Measurements from ENCODE around the gene RAD51B.

The RAD51B gene

GRCh38 chr14:68607081-68607866 lies 787.7 kb downstream of the RAD51B start:
- Histone ChIP-seq H3K4me1 (ENCODE audit: control insufficient read depth, insufficient read depth, low read length) (peaks cover 9% of the 10 kb centered on the region), H3K4me3 (ENCODE audit: low read depth, low read length) (no peak overlapping the region), H3K9me3 (ENCODE audit: control insufficient read depth, insufficient read depth, low read depth, low read length) (no peaks in the 10 kb centered on the region), H3K36me3 (ENCODE audit: control insufficient read depth in 2 of 2, insufficient read depth in 1 of 2, low read length in 2 of 2) (no peaks in the 10 kb centered on the region), H3K27ac (ENCODE audit: extremely low read depth, low read depth, low read length) (peak overlapping the region; percentile 40)
- no peak for TF ChIP-seq ZBTB1 (tag by site-specific recombination; IDR thresholded peaks at IDR 0.05)
- no peak for TF ChIP-seq ZSCAN16 (tag by site-specific recombination; IDR thresholded peaks at IDR 0.05)
- no peak for TF ChIP-seq ZNF157 (tag by site-specific recombination; IDR thresholded peaks at IDR 0.05)
- TF ChIP-seq TRIM28 (IDR thresholded peaks at IDR 0.05; ENCODE audit: borderline replicate concordance, low read length) = 0 out of 2 replicates have a peak, but pooled peaks have one; percentile 52
- peak; percentile 44; the same call in 1 of the 2 replicates for TF ChIP-seq EGR2 (tag by site-specific recombination; IDR thresholded peaks at IDR 0.05; ENCODE audit: low read depth)
- TF ChIP-seq ZFHX2 (tag by site-specific recombination; conservative IDR thresholded peaks at IDR 0.05) = peak; percentile 47; the same call in 1 of the 2 replicates
- ChIA-PET CTCF (no interaction called here), POLR2A (no interaction called here)

- Histone ChIP-seq H3K9me3 (ENCODE audit: control insufficient read depth, insufficient read depth, low read depth, low read length) (no peaks in the 10 kb centered on the region), H3K4me3 (ENCODE audit: low read depth, low read length) (no peak overlapping the region), H3K27ac (ENCODE audit: extremely low read depth, low read depth, low read length) (peak overlapping the region; percentile 40; the same call in 1 of the 2 replicates), H3K4me1 (ENCODE audit: control insufficient read depth, insufficient read depth, low read length) (peaks cover 9% of the 10 kb centered on the region), H3K36me3 (ENCODE audit: control insufficient read depth in 2 of 2, insufficient read depth in 1 of 2, low read length in 2 of 2) (no peaks in the 10 kb centered on the region)
- ChIA-PET POLR2A (no interaction called here), CTCF (interaction anchor here (0.6 to 0.7 kb wide), 2 partner anchors 402 to 662 kb away, joined by 3 to 5 read pairs; no protein-coding TSS in a partner anchor)
- peak; percentile 78 for TF ChIP-seq ZIC2 (tag by site-specific recombination; IDR thresholded peaks at IDR 0.05)
- no peak for TF ChIP-seq ZNF423 (tag by site-specific recombination; IDR thresholded peaks at IDR 0.05)
Measured at GRCh38 chr14:68607867-68608573, 788.4 kb downstream of the RAD51B start.

GRCh38 chr14:68608574-68608962 lies 789.0 kb downstream of the RAD51B start:
- TF ChIP-seq ZNF768 (tag by site-specific recombination; IDR thresholded peaks at IDR 0.05) (no peak), ZSCAN30 (tag by site-specific recombination; IDR thresholded peaks at IDR 0.05) (no peak), INSM2 (tag by site-specific recombination; IDR thresholded peaks at IDR 0.05) (no peak), ZNF302 (tag by site-specific recombination; IDR thresholded peaks at IDR 0.05; ENCODE audit: low read depth) (no peak), ZNF423 (tag by site-specific recombination; IDR thresholded peaks at IDR 0.05) (no peak), ZNF133 (tag by site-specific recombination; IDR thresholded peaks at IDR 0.05) (no peak), ZNF626 (tag by site-specific recombination; IDR thresholded peaks at IDR 0.05) (no peak), SALL2 (tag by site-specific recombination; IDR thresholded peaks at IDR 0.05; ENCODE audit: borderline replicate concordance) (no peak), REST (tag by site-specific recombination; IDR thresholded peaks at IDR 0.05) (no peak), ZNF792 (tag by site-specific recombination; IDR thresholded peaks at IDR 0.05) (no peak), ZNF571 (tag by site-specific recombination; IDR thresholded peaks at IDR 0.05) (no peak), ZEB2 (tag by site-specific recombination; IDR thresholded peaks at IDR 0.05) (no peak), BCL6B (tag by site-specific recombination; IDR thresholded peaks at IDR 0.05) (no peak), ZNF426 (tag by site-specific recombination; IDR thresholded peaks at IDR 0.05) (no peak)
- no peak overlapping the region for H3K27ac ChIP-seq (ENCODE audit: extremely low read depth, low read depth, low read length)
- POLR2A ChIA-PET = no interaction called here
- no peaks in the 10 kb centered on the region for H3K36me3 ChIP-seq (ENCODE audit: control insufficient read depth in 2 of 2, insufficient read depth in 1 of 2, low read length in 2 of 2)
- H3K4me1 ChIP-seq (ENCODE audit: control insufficient read depth, insufficient read depth, low read length) = peaks cover 9% of the 10 kb centered on the region
- CTCF ChIA-PET = interaction anchor here (0.6 to 0.7 kb wide), 2 partner anchors 402 to 662 kb away, joined by 3 to 5 read pairs; no protein-coding TSS in a partner anchor
- no peak overlapping the region for H3K4me3 ChIP-seq (ENCODE audit: low read depth, low read length)
- no peaks in the 10 kb centered on the region for H3K9me3 ChIP-seq (ENCODE audit: control insufficient read depth, insufficient read depth, low read depth, low read length)

All from HEK293 (cell line).